ENCODE data around the gene KRT33A. TPM values are rescaled to one million over a fixed set of nuclear protein-coding genes. Genes with fewer than 3 reads are reported as not detected.

Gene KRT33A
- total RNA-seq, 4 donors from 2014 or later, result 0.21 to 2.7 (median 1.9) TPM; not detected in 1

DNA sequence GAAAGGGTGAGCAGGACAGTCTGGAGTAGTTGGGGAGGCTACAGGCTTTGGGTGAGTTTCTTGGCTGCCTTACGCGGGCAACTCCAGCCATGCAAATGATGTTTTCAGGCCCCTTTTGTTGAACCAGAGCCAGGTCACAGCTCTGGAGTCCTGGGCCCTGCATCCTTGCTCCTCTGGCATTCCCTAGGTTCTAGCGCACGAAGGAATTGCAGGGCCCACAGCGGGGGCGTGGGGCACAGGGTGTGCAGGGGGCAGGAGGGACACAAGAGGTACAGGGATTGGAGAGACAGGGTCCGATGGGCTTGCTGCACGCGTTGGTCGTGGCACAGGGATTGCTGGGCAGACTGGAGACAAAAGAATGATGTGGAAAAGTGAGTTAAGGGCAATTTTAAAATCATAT lies 43.2 kb upstream of the KRT33A start:
- H3K27ac ChIP-seq, result peak overlapping the region; percentile 4 to 65 (median 52)
- TF ChIP-seq, protein P1, sequence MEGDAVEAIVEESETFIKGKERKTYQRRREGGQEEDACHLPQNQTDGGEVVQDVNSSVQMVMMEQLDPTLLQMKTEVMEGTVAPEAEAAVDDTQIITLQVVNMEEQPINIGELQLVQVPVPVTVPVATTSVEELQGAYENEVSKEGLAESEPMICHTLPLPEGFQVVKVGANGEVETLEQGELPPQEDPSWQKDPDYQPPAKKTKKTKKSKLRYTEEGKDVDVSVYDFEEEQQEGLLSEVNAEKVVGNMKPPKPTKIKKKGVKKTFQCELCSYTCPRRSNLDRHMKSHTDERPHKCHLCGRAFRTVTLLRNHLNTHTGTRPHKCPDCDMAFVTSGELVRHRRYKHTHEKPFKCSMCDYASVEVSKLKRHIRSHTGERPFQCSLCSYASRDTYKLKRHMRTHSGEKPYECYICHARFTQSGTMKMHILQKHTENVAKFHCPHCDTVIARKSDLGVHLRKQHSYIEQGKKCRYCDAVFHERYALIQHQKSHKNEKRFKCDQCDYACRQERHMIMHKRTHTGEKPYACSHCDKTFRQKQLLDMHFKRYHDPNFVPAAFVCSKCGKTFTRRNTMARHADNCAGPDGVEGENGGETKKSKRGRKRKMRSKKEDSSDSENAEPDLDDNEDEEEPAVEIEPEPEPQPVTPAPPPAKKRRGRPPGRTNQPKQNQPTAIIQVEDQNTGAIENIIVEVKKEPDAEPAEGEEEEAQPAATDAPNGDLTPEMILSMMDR (IDR thresholded peaks at IDR 0.05), result no peak
- no peak for TF ChIP-seq POLR2A (IDR thresholded peaks at IDR 0.05)
- no peaks in the 10 kb centered on the region for H3K36me3 ChIP-seq
- 58 to 78% methylated on average over 6 of the region's 10 CpGs for WGBS, 2 donors
- intact Hi-C loops (cut with DNase I), result no loop called here
- H3K27me3 ChIP-seq, result no peaks in the 10 kb centered on the region
- H3K9me3 ChIP-seq, result no peaks in the 10 kb centered on the region
- H3K4me1 ChIP-seq, result peaks cover 0 to 41% (median 15%) of the 10 kb centered on the region in 3 donors
- no peak for DNase-seq
- H3K4me3 ChIP-seq, result no peak overlapping the region

DNA sequence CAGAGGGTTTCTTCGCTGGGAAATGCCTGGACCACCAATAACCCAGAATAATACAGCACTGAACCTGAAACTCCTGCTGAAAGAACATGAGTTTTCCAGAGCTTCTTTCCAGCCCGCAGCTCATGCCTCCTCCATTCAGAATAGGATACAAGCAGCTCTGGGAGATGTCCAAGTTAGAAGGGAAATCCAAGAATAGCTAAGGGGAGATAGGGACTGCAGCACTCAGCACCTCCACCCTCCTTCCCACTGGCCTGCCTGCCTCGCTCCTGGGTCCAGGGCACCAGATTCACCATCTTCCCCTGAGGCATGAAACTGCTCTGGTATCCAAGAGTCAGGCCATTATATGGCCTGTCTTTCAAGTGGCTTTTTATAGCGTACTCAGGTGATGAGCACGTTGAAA lies 42.7 kb upstream of the KRT33A start:
- H3K27ac ChIP-seq, result peak overlapping the region; percentile 7 to 65 (median 52)
- TF ChIP-seq POLR2A (IDR thresholded peaks at IDR 0.05), result no peak
- TF ChIP-seq, protein P1 (IDR thresholded peaks at IDR 0.05), result no peak
- no peak for DNase-seq
- no peaks in the 10 kb centered on the region for H3K36me3 ChIP-seq
- no peak overlapping the region for H3K4me3 ChIP-seq
- no peaks in the 10 kb centered on the region for H3K9me3 ChIP-seq
- WGBS, 2 donors, result 48 to 68% methylated on average over 3 to 5 of the region's 5 CpGs
- no peaks in the 10 kb centered on the region for H3K27me3 ChIP-seq
- H3K4me1 ChIP-seq, result peaks cover 0 to 41% (median 15%) of the 10 kb centered on the region in 3 donors
- intact Hi-C loops (cut with DNase I), result no loop called here

DNA sequence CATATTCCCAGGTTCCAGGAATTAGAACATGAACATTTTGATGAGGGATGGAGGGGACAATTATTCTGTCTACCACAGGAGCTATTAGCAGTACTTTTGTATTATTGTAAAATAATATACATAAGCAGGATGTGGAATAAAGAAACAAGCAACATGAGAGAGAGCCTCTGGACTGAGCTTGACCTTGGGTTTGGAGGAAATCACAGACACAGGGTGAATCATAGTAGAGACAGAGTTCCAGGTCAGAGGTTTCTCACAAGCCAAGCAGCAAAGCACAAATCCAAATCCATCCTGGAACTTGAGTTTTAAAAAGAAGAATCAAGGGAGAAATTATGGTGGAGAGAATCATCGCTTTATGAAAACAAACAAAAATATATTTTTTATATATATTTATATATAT lies 41.6 kb upstream of the KRT33A start:
- DNase-seq, result no peak
- H3K27ac ChIP-seq, result no peak overlapping the region
- H3K36me3 ChIP-seq, result no peaks in the 10 kb centered on the region
- 94 to 97% methylated on average over 1 of the region's 1 CpG for WGBS, 2 donors
- H3K27me3 ChIP-seq, result no peaks in the 10 kb centered on the region
- TF ChIP-seq POLR2A (IDR thresholded peaks at IDR 0.05), result no peak
- TF ChIP-seq, protein P1 (IDR thresholded peaks at IDR 0.05), result no peak
- H3K4me1 ChIP-seq, result peaks cover 0 to 41% (median 15%) of the 10 kb centered on the region in 3 donors
- intact Hi-C loops (cut with DNase I), result no loop called here
- no peak overlapping the region for H3K4me3 ChIP-seq
- no peaks in the 10 kb centered on the region for H3K9me3 ChIP-seq

DNA sequence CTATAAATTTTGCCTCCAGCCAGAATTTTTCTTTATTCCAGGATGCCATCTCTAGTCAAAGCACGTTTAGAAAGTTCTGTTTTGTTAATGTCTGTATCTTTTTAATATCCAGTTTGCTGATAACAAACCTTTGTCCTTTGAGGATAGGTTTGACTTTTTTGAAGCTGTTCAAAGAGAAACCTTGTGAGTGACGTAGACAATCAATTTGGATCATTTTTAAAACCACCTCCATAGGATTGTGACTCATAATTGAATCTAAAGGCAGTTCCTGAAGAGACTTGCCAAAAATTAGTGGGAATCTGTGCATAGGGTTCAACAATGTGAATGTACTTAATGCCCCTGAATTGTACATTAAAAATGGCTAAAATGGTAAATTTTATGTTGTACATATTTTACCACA lies 40.9 kb upstream of the KRT33A start:
- H3K4me3 ChIP-seq, result no peak overlapping the region
- H3K27me3 ChIP-seq, result no peaks in the 10 kb centered on the region
- H3K36me3 ChIP-seq, result no peaks in the 10 kb centered on the region
- no peak overlapping the region for H3K27ac ChIP-seq
- DNase-seq, result no peak
- H3K9me3 ChIP-seq, result peaks cover 0 to 6% (median 0%) of the 10 kb centered on the region in 3 donors
- H3K4me1 ChIP-seq, result peaks cover 0 to 41% (median 15%) of the 10 kb centered on the region in 3 donors
- no peak for TF ChIP-seq POLR2A (IDR thresholded peaks at IDR 0.05)
- TF ChIP-seq, protein P1 (IDR thresholded peaks at IDR 0.05), result no peak
- WGBS, 2 donors, result 56 to 68% methylated on average over 2 of the region's 2 CpGs
- intact Hi-C loops (cut with DNase I), result no loop called here

DNA sequence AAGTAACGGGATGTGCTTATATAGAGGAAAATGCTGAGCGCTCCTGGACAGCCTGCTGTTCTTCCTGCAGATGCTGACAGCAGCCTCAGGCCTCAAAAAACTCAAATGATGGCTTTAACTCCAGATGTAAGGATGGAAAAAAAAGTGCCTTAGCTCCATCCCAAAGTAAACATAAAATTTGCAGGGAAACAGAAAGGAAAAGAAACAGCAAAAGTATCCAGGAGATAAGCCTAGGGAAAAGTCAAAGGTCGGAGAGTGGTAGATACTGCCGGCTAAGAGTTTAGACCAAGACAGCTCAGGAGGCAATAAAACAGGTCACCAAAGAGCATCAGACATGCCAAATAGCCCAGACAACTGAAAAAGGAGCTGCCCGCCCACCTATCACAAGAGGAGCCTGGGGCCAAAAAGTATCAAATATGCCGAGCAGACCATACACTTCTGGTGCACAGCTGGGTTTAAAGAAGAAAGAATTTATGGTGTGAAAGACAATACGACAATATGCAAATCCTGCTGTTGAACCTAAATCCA lies 39.8 kb upstream of the KRT33A start:
- H3K27me3 ChIP-seq, result no peaks in the 10 kb centered on the region
- DNase-seq, result no peak
- intact Hi-C loops (cut with DNase I), result no loop called here
- H3K36me3 ChIP-seq, result no peaks in the 10 kb centered on the region
- 78 to 81% methylated on average over 7 of the region's 7 CpGs for WGBS, 2 donors
- no peak for TF ChIP-seq POLR2A (IDR thresholded peaks at IDR 0.05)
- TF ChIP-seq, protein P1 (IDR thresholded peaks at IDR 0.05), result no peak
- no peak overlapping the region for H3K4me3 ChIP-seq
- peaks cover 0 to 31% (median 13%) of the 10 kb centered on the region in 3 donors for H3K4me1 ChIP-seq
- no peak overlapping the region for H3K27ac ChIP-seq
- peaks cover 0 to 12% (median 0%) of the 10 kb centered on the region in 3 donors for H3K9me3 ChIP-seq
